Islet of Langerhans (tissue), 1 donor: ENCODE measurements around the gene SCARB1.

Experiments used
- FAIRE-seq: peaks from one replicate; lab custom pipeline; 2011; peaks lifted over from hg19 to GRCh38; lab: Jason Lieb, UNC

Gene SCARB1

GRCh38 chr12:124842073-124842749 is 21.5 kb downstream of the SCARB1 start:
- no peak for FAIRE-seq

GRCh38 chr12:124841558-124841945 is 22.1 kb downstream of the SCARB1 start:
- no peak for FAIRE-seq

- no peak for FAIRE-seq
These were observed 25.5 kb downstream of the SCARB1 start for GRCh38 chr12:124837958-124838803.

- FAIRE-seq: no peak
These were observed 26.3 kb downstream of the SCARB1 start for GRCh38 chr12:124837249-124837897.

GRCh38 chr12:124836759-124837158 is 26.9 kb downstream of the SCARB1 start:
- no peak for FAIRE-seq

- no peak for FAIRE-seq
These were observed 27.8 kb downstream of the SCARB1 start for GRCh38 chr12:124835656-124836410.

- FAIRE-seq: no peak
These were observed 28.8 kb downstream of the SCARB1 start for GRCh38 chr12:124834822-124835221.

- FAIRE-seq: no peak
These were observed 30.0 kb downstream of the SCARB1 start for GRCh38 chr12:124833693-124834122.

GRCh38 chr12:124832856-124833255 is 30.8 kb downstream of the SCARB1 start:
- FAIRE-seq: no peak

GRCh38 chr12:124831590-124831989 is 32.1 kb downstream of the SCARB1 start:
- FAIRE-seq: no peak

- FAIRE-seq: no peak
These were observed 33.4 kb downstream of the SCARB1 start for GRCh38 chr12:124830306-124830705.

GRCh38 chr12:124829708-124830304 is 33.9 kb downstream of the SCARB1 start:
- FAIRE-seq: no peak

- no peak for FAIRE-seq
These were observed 34.5 kb downstream of the SCARB1 start for GRCh38 chr12:124829008-124829707.

GRCh38 chr12:124828264-124829007 is 35.2 kb downstream of the SCARB1 start:
- FAIRE-seq: no peak

- FAIRE-seq: no peak
These were observed 36.0 kb downstream of the SCARB1 start for GRCh38 chr12:124827588-124828184.

- FAIRE-seq: no peak
These were observed 39.5 kb downstream of the SCARB1 start for GRCh38 chr12:124824195-124824594.

GRCh38 chr12:124823272-124823970 is 40.2 kb downstream of the SCARB1 start:
- no peak for FAIRE-seq

GRCh38 chr12:124822218-124822617 is 41.4 kb downstream of the SCARB1 start:
- FAIRE-seq: no peak
